ENCODE measurements around the gene MARCKSL1.

- TF ChIP-seq EZH2phosphoT487 (IDR thresholded peaks at IDR 0.05; ENCODE audit: borderline replicate concordance, low read depth, low read length) (no peak), CTCF (conservative IDR thresholded peaks at IDR 0.05; ENCODE audit: low read length) (no peak)
These were observed 46.8 kb downstream of the MARCKSL1 start for GRCh38 chr1:32289256-32289655.
